Neural cell (in vitro differentiated cells): ENCODE data around the gene VAX1. TPM values are rescaled to one million over a fixed set of nuclear protein-coding genes. Genes with fewer than 3 reads are reported as not detected.

Source experiments
- H2AFZ ChIP-seq: fragments of 200-600, 300-800 bp; sonication (generic), shearing (Covaris generic); 2 replicates; pipeline ENCODE4 v1.6.0; 2014; ENCODE audit warnings: low read depth, mild to moderate bottlenecking, antibody characterized with exemption, low read length, moderate library complexity
- H3F3A ChIP-seq: fragments of 200-600 bp; shearing (Covaris generic); 2 replicates; pipeline ENCODE4 v1.6.1; 2016; ENCODE audit warnings: mild to moderate bottlenecking, moderate library complexity, mixed read lengths, antibody characterized with exemption, low read length; ENCODE audit not compliant: insufficient read depth, poor library complexity, severe bottlenecking
- H3K27ac ChIP-seq: fragments of 200-600, 300-800 bp; sonication (generic), shearing (Covaris generic); 2 replicates; pipeline ENCODE4 v1.5.1; 2014; ENCODE audit warnings: mild to moderate bottlenecking, low read length, moderate library complexity
- H3K27me3 ChIP-seq: fragments of 300-800, 200-600 bp; sonication (generic), shearing (Covaris generic); 2 replicates; pipeline ENCODE4 v1.6.0; 2014; ENCODE audit warnings: mild to moderate bottlenecking, low read depth, low read length, moderate library complexity; ENCODE audit not compliant: insufficient read depth
- H3K36me3 ChIP-seq: fragments of 300-800, 200-600 bp; sonication (generic), shearing (Covaris generic); 2 replicates; pipeline ENCODE4 v1.5.1; 2014; ENCODE audit warnings: mild to moderate bottlenecking, antibody characterized with exemption, low read length, moderate library complexity; ENCODE audit not compliant: insufficient read depth
- H3K4me2 ChIP-seq: fragments of 300-800, 200-600 bp; sonication (generic), shearing (Covaris generic); 2 replicates; pipeline ENCODE4 v1.6.0; 2014; ENCODE audit warnings: mild to moderate bottlenecking, low read length
- H3K4me3 ChIP-seq: fragments of 300-800, 200-600 bp; sonication (generic), shearing (Covaris generic); 2 replicates; pipeline ENCODE4 v1.5.1; 2014; ENCODE audit warnings: mild to moderate bottlenecking, low read length, moderate library complexity
- H3K79me2 ChIP-seq: fragments of 200-600 bp; shearing (Covaris generic); replicated peaks from 2 replicates; pipeline ENCODE4 v1.6.0; 2014; ENCODE audit warnings: mild to moderate bottlenecking, low read length, moderate library complexity; ENCODE audit not compliant: insufficient read depth
- H3K9ac ChIP-seq: fragments of 300-800, 200-600 bp; sonication (generic), shearing (Covaris generic); 2 replicates; pipeline ENCODE4 v1.6.1; 2016; ENCODE audit warnings: mild to moderate bottlenecking, low read length, mixed read lengths
- H3K9me2 ChIP-seq: fragments of 200-600 bp; shearing (Covaris generic); 2 replicates; pipeline ENCODE4 v1.6.1; 2016; ENCODE audit warnings: mild to moderate bottlenecking, low read length, mixed read lengths; ENCODE audit not compliant: insufficient read depth
- H3K9me3 ChIP-seq: fragments of 200-600, 300-800 bp; sonication (generic), shearing (Covaris generic); 2 replicates; pipeline ENCODE4 v1.6.1; 2016; ENCODE audit warnings: mild to moderate bottlenecking, mixed run types, low read length, moderate library complexity, mixed read lengths
- H4K20me1 ChIP-seq: fragments of 200-600 bp; shearing (Covaris generic); 2 replicates; pipeline ENCODE4 v1.6.1; 2016; ENCODE audit warnings: mild to moderate bottlenecking, mixed run types; ENCODE audit not compliant: insufficient read depth
- EP300 ChIP-seq: fragments of 450-650 bp; conservative IDR thresholded peaks from 2 replicates; pipeline ENCODE4 v1.6.1; 2014; ENCODE audit warnings: antibody characterized with exemption, mild to moderate bottlenecking, moderate library complexity; ENCODE audit not compliant: poor library complexity, severe bottlenecking
- EZH2 ChIP-seq: fragments of 200-600, 300-800 bp; shearing (Covaris generic), sonication (generic); IDR thresholded peaks from 2 replicates; pipeline ENCODE4 v1.6.1; 2014; ENCODE audit warnings: antibody characterized with exemption, low read length, borderline replicate concordance, mild to moderate bottlenecking; ENCODE audit not compliant: insufficient read depth, poor library complexity, severe bottlenecking
- MXI1 ChIP-seq: fragments of 450-650 bp; conservative IDR thresholded peaks from 2 replicates; pipeline ENCODE4 v1.6.1; 2014; ENCODE audit warnings: antibody characterized with exemption, mild to moderate bottlenecking; ENCODE audit not compliant: poor library complexity, severe bottlenecking
- POLR2AphosphoS5 ChIP-seq: IDR thresholded peaks from 2 replicates; pipeline ENCODE4 v1.6.1; 2012
- RAD21 ChIP-seq: fragments of 450-650 bp; conservative IDR thresholded peaks from 2 replicates; pipeline ENCODE4 v1.6.1; 2014; ENCODE audit warnings: antibody characterized with exemption, mild to moderate bottlenecking, moderate library complexity
- SMC3 ChIP-seq: fragments of 450-650 bp; conservative IDR thresholded peaks from 2 replicates; pipeline ENCODE4 v1.6.1; 2014; ENCODE audit warnings: antibody characterized with exemption, mild to moderate bottlenecking, moderate library complexity; ENCODE audit not compliant: poor library complexity
- TAF1 ChIP-seq: IDR thresholded peaks from 2 replicates; pipeline ENCODE4 v1.6.1; 2012; ENCODE audit warnings: low read depth
- polyA plus RNA-seq: library from polyadenylated mRNA; depleted of rRNA; stranded (reverse); fragments of >200 nt; gene quantifications from 2 replicates; pipeline ENCODE4 v1.2.3, GENCODE V29; 2014
- TF ChIP-seq, protein P1 (sequence below): fragments of 450-650 bp; IDR thresholded peaks from 2 replicates; pipeline ENCODE4 v1.5.1; 2014; ENCODE audit warnings: antibody characterized with exemption, mild to moderate bottlenecking, moderate library complexity; ENCODE audit not compliant: poor library complexity, severe bottlenecking
- TF ChIP-seq, protein P2 (sequence below): IDR thresholded peaks from 2 replicates; pipeline ENCODE4 v1.6.1; 2012; ENCODE audit warnings: borderline replicate concordance

The VAX1 gene
- polyA plus RNA-seq, 1 donor from 2014 or later = 0.63 TPM

- no peaks in the 10 kb centered on the region for H3K79me2 ChIP-seq
- no peaks in the 10 kb centered on the region for H3K9me3 ChIP-seq
- no peaks in the 10 kb centered on the region for H3K36me3 ChIP-seq
- no peaks in the 10 kb centered on the region for H3K9me2 ChIP-seq
- no peak overlapping the region for H2AFZ ChIP-seq
- H3K4me2 ChIP-seq = no peak overlapping the region
- no peak overlapping the region for H3K9ac ChIP-seq
- no peak overlapping the region for H3K27ac ChIP-seq
- H4K20me1 ChIP-seq = no peaks in the 10 kb centered on the region
- TF ChIP-seq MXI1 (no peak), POLR2AphosphoS5 (no peak), EZH2 (no peak), EP300 (no peak)
- TF ChIP-seq, protein P1, sequence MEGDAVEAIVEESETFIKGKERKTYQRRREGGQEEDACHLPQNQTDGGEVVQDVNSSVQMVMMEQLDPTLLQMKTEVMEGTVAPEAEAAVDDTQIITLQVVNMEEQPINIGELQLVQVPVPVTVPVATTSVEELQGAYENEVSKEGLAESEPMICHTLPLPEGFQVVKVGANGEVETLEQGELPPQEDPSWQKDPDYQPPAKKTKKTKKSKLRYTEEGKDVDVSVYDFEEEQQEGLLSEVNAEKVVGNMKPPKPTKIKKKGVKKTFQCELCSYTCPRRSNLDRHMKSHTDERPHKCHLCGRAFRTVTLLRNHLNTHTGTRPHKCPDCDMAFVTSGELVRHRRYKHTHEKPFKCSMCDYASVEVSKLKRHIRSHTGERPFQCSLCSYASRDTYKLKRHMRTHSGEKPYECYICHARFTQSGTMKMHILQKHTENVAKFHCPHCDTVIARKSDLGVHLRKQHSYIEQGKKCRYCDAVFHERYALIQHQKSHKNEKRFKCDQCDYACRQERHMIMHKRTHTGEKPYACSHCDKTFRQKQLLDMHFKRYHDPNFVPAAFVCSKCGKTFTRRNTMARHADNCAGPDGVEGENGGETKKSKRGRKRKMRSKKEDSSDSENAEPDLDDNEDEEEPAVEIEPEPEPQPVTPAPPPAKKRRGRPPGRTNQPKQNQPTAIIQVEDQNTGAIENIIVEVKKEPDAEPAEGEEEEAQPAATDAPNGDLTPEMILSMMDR = no peak
- H3K4me3 ChIP-seq = no peak overlapping the region
- H3F3A ChIP-seq = no peaks in the 10 kb centered on the region
- peaks cover 88% of the 10 kb centered on the region for H3K27me3 ChIP-seq
Observed at GRCh38 chr10:117161386-117162033, 23.4 kb upstream of the VAX1 start.

DNA sequence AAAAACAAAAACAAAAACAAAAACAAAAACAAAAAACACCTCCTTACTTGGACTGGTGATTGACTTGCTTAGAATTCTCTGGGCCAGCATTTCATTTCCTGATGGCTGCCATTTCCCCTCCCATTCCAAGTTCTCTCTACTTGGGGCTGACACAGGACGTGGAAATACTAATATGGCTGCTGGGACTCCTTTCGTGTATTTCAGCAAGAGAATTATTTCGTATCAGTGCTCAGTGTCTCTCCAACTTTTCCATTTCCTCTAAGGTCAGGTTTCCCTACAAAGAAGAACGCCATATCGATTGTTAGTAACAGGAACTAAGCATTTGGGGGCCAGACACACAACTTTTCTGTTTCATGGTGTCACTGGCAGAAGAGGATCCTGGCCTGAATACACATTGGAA, 22.5 kb upstream of the VAX1 start:
- no peak for TF ChIP-seq EZH2
- TF ChIP-seq RAD21 = no peak
- TF ChIP-seq, protein P2, sequence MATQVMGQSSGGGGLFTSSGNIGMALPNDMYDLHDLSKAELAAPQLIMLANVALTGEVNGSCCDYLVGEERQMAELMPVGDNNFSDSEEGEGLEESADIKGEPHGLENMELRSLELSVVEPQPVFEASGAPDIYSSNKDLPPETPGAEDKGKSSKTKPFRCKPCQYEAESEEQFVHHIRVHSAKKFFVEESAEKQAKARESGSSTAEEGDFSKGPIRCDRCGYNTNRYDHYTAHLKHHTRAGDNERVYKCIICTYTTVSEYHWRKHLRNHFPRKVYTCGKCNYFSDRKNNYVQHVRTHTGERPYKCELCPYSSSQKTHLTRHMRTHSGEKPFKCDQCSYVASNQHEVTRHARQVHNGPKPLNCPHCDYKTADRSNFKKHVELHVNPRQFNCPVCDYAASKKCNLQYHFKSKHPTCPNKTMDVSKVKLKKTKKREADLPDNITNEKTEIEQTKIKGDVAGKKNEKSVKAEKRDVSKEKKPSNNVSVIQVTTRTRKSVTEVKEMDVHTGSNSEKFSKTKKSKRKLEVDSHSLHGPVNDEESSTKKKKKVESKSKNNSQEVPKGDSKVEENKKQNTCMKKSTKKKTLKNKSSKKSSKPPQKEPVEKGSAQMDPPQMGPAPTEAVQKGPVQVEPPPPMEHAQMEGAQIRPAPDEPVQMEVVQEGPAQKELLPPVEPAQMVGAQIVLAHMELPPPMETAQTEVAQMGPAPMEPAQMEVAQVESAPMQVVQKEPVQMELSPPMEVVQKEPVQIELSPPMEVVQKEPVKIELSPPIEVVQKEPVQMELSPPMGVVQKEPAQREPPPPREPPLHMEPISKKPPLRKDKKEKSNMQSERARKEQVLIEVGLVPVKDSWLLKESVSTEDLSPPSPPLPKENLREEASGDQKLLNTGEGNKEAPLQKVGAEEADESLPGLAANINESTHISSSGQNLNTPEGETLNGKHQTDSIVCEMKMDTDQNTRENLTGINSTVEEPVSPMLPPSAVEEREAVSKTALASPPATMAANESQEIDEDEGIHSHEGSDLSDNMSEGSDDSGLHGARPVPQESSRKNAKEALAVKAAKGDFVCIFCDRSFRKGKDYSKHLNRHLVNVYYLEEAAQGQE = no peak
- no peak for TF ChIP-seq SMC3
- TF ChIP-seq POLR2AphosphoS5 = no peak
- TF ChIP-seq, protein P1 = no peak
- no peak for TF ChIP-seq EP300
- TF ChIP-seq MXI1 = no peak
- TF ChIP-seq TAF1 = no peak
- H3K9me3 ChIP-seq = no peaks in the 10 kb centered on the region
- no peak overlapping the region for H2AFZ ChIP-seq
- H3K9me2 ChIP-seq = no peaks in the 10 kb centered on the region
- no peaks in the 10 kb centered on the region for H3K36me3 ChIP-seq
- H3K79me2 ChIP-seq = no peaks in the 10 kb centered on the region
- no peak overlapping the region for H3K4me3 ChIP-seq
- H3K27ac ChIP-seq = no peak overlapping the region
- H3K4me2 ChIP-seq = no peak overlapping the region
- H3K9ac ChIP-seq = no peak overlapping the region
- peaks cover 79% of the 10 kb centered on the region for H3K27me3 ChIP-seq
- H4K20me1 ChIP-seq = no peaks in the 10 kb centered on the region
- H3F3A ChIP-seq = no peaks in the 10 kb centered on the region
